ENCODE data around the gene GNAS-AS1. TPM values are rescaled to one million over a fixed set of nuclear protein-coding genes. Genes with fewer than 3 reads are reported as not detected.

GNAS-AS1 gene
- total and polyA plus RNA-seq, 2 of the 8 experiments (the other 6 are each of a cell fraction or from before 2014, with no cell fraction given) = 4.7 to 13.7 TPM

GRCh38 chr20:58800134-58800871 lies 50.4 kb downstream of the GNAS-AS1 start (continued):
- TF ChIP-seq, protein P1, sequence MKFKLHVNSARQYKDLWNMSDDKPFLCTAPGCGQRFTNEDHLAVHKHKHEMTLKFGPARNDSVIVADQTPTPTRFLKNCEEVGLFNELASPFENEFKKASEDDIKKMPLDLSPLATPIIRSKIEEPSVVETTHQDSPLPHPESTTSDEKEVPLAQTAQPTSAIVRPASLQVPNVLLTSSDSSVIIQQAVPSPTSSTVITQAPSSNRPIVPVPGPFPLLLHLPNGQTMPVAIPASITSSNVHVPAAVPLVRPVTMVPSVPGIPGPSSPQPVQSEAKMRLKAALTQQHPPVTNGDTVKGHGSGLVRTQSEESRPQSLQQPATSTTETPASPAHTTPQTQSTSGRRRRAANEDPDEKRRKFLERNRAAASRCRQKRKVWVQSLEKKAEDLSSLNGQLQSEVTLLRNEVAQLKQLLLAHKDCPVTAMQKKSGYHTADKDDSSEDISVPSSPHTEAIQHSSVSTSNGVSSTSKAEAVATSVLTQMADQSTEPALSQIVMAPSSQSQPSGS (IDR thresholded peaks at IDR 0.05; ENCODE audit: low read length) = no peak
- no peak for TF ChIP-seq EZH2 (IDR thresholded peaks at IDR 0.05; ENCODE audit: low read depth, low read length, severe bottlenecking)
- no peak for TF ChIP-seq JUN (IDR thresholded peaks at IDR 0.05; ENCODE audit: low read depth, low read length)
- TF ChIP-seq ASH2L (IDR thresholded peaks at IDR 0.05; ENCODE audit: low read length) = no peak
- 0 out of 2 replicates have a peak, but pooled peaks have one; percentile 23 for TF ChIP-seq SP1 (IDR thresholded peaks at IDR 0.05; ENCODE audit: low read depth, low read length)
